HEK293 (cell line): ENCODE data around the gene TSPAN1.

Experiments
- CTCF ChIA-PET: fragments of 350-600 bp; formaldehyde crosslinking; extraction: SDS; loops from one replicate; lab custom pipeline; 2021; ENCODE audit warnings: antibody characterized with exemption; lab: Yijun Ruan, JAX
- POLR2A ChIA-PET: fragments of 300-600 bp; formaldehyde crosslinking; extraction: SDS; loops from one replicate; lab custom pipeline; 2020; ENCODE audit warnings: antibody characterized with exemption, inconsistent platforms; lab: Yijun Ruan, JAX
- H3K27ac ChIP-seq: fragments of 200-500 bp; sonication (Bioruptor generic); 2 replicates; pipeline ENCODE4 v1.5.1; 2014; ENCODE audit warnings: low read depth, low read length, control low read depth, inconsistent platforms; ENCODE audit errors: extremely low read depth
- H3K36me3 ChIP-seq, 2 experiments: fragments of 200-500 bp in 1 of 2; sonication (Bioruptor generic) in 1 of 2; 1 replicate in 1 of 2; 2 replicates in 1 of 2; pipeline ENCODE4 v1.5.1; 2014 to 2017; ENCODE audit warnings: inconsistent platforms in 2 of 2, low read length in 2 of 2; ENCODE audit not compliant: control insufficient read depth in 2 of 2, insufficient read depth in 1 of 2
- H3K4me1 ChIP-seq: fragments of 200-500 bp; sonication (Bioruptor generic); 2 replicates; pipeline ENCODE4 v1.5.1; 2014; ENCODE audit warnings: mild to moderate bottlenecking, low read length, inconsistent platforms; ENCODE audit not compliant: control insufficient read depth, insufficient read depth
- H3K4me3 ChIP-seq: 2 replicates; pipeline ENCODE4 v1.5.1; 2011; ENCODE audit warnings: low read depth, mild to moderate bottlenecking, control low read depth, low read length, moderate library complexity
- H3K9me3 ChIP-seq: fragments of 200-500 bp; sonication (Bioruptor generic); 2 replicates; pipeline ENCODE4 v1.5.1; 2014; ENCODE audit warnings: low read depth, low read length, inconsistent platforms; ENCODE audit not compliant: control insufficient read depth, insufficient read depth
- ATF2 ChIP-seq: fragments of 450-650 bp; formaldehyde crosslinking; IDR thresholded peaks from 2 replicates; pipeline ENCODE4 v1.5.1; 2016; ENCODE audit warnings: missing biosample characterization, missing genetic modification characterization, low read depth
- EGR2 ChIP-seq: fragments of 450-650 bp; formaldehyde crosslinking; IDR thresholded peaks from 2 replicates; pipeline ENCODE4 v1.5.1; 2016; ENCODE audit warnings: low read depth, missing biosample characterization, missing genetic modification characterization
- ELK4 ChIP-seq: IDR thresholded peaks from 2 replicates; pipeline ENCODE4 v1.6.1; 2011; ENCODE audit warnings: mild to moderate bottlenecking, low read depth, low read length, borderline replicate concordance
- FEZF1 ChIP-seq: fragments of 450-650 bp; formaldehyde crosslinking; IDR thresholded peaks from 2 replicates; pipeline ENCODE4 v1.5.1; 2016; ENCODE audit warnings: missing biosample characterization, missing genetic modification characterization
- GLIS2 ChIP-seq: fragments of 450-650 bp; formaldehyde crosslinking; IDR thresholded peaks from 2 replicates; pipeline ENCODE4 v1.5.1; 2016; ENCODE audit warnings: missing biosample characterization, missing genetic modification characterization
- HOXA7 ChIP-seq: sonication (generic); formaldehyde crosslinking; IDR thresholded peaks from 2 replicates; pipeline ENCODE4 v1.8.1; 2022; ENCODE audit warnings: missing genetic modification reagents, borderline replicate concordance
- HOXD13 ChIP-seq: sonication (generic); formaldehyde crosslinking; IDR thresholded peaks from 2 replicates; pipeline ENCODE4 v1.8.0; 2022; ENCODE audit warnings: missing genetic modification reagents, borderline replicate concordance
- OSR2 ChIP-seq: fragments of 450-650 bp; formaldehyde crosslinking; IDR thresholded peaks from 2 replicates; pipeline ENCODE4 v1.5.1; 2016; ENCODE audit warnings: missing biosample characterization, missing genetic modification characterization
- PATZ1 ChIP-seq: fragments of 450-650 bp; formaldehyde crosslinking; IDR thresholded peaks from 2 replicates; pipeline ENCODE4 v1.5.1; 2016; ENCODE audit warnings: missing biosample characterization, missing genetic modification characterization
- PRDM1 ChIP-seq: fragments of 450-650 bp; formaldehyde crosslinking; IDR thresholded peaks from 2 replicates; pipeline ENCODE4; 2016; ENCODE audit warnings: missing biosample characterization, missing genetic modification characterization
- SALL2 ChIP-seq: fragments of 450-650 bp; formaldehyde crosslinking; IDR thresholded peaks from 2 replicates; pipeline ENCODE4 v1.5.0; 2017; ENCODE audit warnings: missing biosample characterization, mild to moderate bottlenecking, missing genetic modification characterization, borderline replicate concordance
- SP3 ChIP-seq: fragments of 450-650 bp; formaldehyde crosslinking; IDR thresholded peaks from 2 replicates; pipeline ENCODE4 v1.5.1; 2016; ENCODE audit warnings: missing biosample characterization, missing genetic modification characterization
- YY1 ChIP-seq: fragments of 450-650 bp; formaldehyde crosslinking; IDR thresholded peaks from 2 replicates; pipeline ENCODE4 v1.5.1; 2018; ENCODE audit warnings: missing biosample characterization, missing genetic modification characterization
- ZBTB17 ChIP-seq: fragments of 450-650 bp; formaldehyde crosslinking; IDR thresholded peaks from 2 replicates; pipeline ENCODE4 v1.5.1; 2016; ENCODE audit warnings: missing biosample characterization, missing genetic modification characterization
- ZBTB21 ChIP-seq: fragments of 450-650 bp; formaldehyde crosslinking; IDR thresholded peaks from 2 replicates; pipeline ENCODE4 v1.5.1; 2017; ENCODE audit warnings: missing biosample characterization, missing genetic modification characterization
- ZNF10 ChIP-seq: fragments of 450-650 bp; formaldehyde crosslinking; IDR thresholded peaks from 2 replicates; pipeline ENCODE4 v1.5.1; 2017; ENCODE audit warnings: missing biosample characterization, missing genetic modification characterization
- ZNF184 ChIP-seq: fragments of 450-650 bp; IDR thresholded peaks from 2 replicates; pipeline ENCODE4 v1.5.1; 2018; ENCODE audit warnings: missing biosample characterization, mild to moderate bottlenecking, missing genetic modification characterization
- ZNF211 ChIP-seq: fragments of 450-650 bp; formaldehyde crosslinking; IDR thresholded peaks from 2 replicates; pipeline ENCODE4 v1.5.1; 2016; ENCODE audit warnings: low read depth, missing biosample characterization, missing genetic modification characterization
- ZNF335 ChIP-seq: fragments of 450-650 bp; formaldehyde crosslinking; conservative IDR thresholded peaks from 2 replicates; pipeline ENCODE4 v1.5.1; 2016; ENCODE audit warnings: missing biosample characterization, missing genetic modification characterization
- ZNF354C ChIP-seq: fragments of 450-650 bp; formaldehyde crosslinking; IDR thresholded peaks from 2 replicates; pipeline ENCODE4 v1.5.1; 2016; ENCODE audit warnings: missing biosample characterization, missing genetic modification characterization, low read depth, borderline replicate concordance
- ZNF37A ChIP-seq: fragments of 450-650 bp; IDR thresholded peaks from 2 replicates; pipeline ENCODE4 v1.5.1; 2018; ENCODE audit warnings: missing biosample characterization, missing genetic modification characterization
- ZNF600 ChIP-seq: fragments of 450-650 bp; formaldehyde crosslinking; IDR thresholded peaks from 2 replicates; pipeline ENCODE4 v1.5.1; 2016; ENCODE audit warnings: missing biosample characterization, missing genetic modification characterization
- ZNF658 ChIP-seq: fragments of 450-650 bp; formaldehyde crosslinking; IDR thresholded peaks from 2 replicates; pipeline ENCODE4; 2016; ENCODE audit warnings: missing biosample characterization, missing genetic modification characterization
- ZNF785 ChIP-seq: fragments of 450-650 bp; formaldehyde crosslinking; IDR thresholded peaks from 2 replicates; pipeline ENCODE4 v1.5.1; 2016; ENCODE audit warnings: missing biosample characterization, missing genetic modification characterization
- ZNF792 ChIP-seq: fragments of 450-650 bp; formaldehyde crosslinking; IDR thresholded peaks from 2 replicates; pipeline ENCODE4 v1.5.1; 2016; ENCODE audit warnings: missing biosample characterization, missing genetic modification characterization
- ZNF837 ChIP-seq: fragments of 450-650 bp; formaldehyde crosslinking; IDR thresholded peaks from 2 replicates; pipeline ENCODE4 v1.5.1; 2016; ENCODE audit warnings: missing biosample characterization, missing genetic modification characterization
- ZSCAN16 ChIP-seq: fragments of 450-650 bp; formaldehyde crosslinking; IDR thresholded peaks from 2 replicates; pipeline ENCODE4 v1.5.1; 2016; ENCODE audit warnings: missing biosample characterization, missing genetic modification characterization
- ZSCAN23 ChIP-seq: fragments of 450-650 bp; formaldehyde crosslinking; IDR thresholded peaks from 2 replicates; pipeline ENCODE4 v1.5.1; 2016; ENCODE audit warnings: missing biosample characterization, missing genetic modification characterization
- ZSCAN5A ChIP-seq: fragments of 450-650 bp; formaldehyde crosslinking; IDR thresholded peaks from 2 replicates; pipeline ENCODE4 v1.5.1; 2016; ENCODE audit warnings: missing biosample characterization, missing genetic modification characterization

The TSPAN1 gene

GRCh38 chr1:46131712-46132528, 43.0 kb upstream of the TSPAN1 start (continued):
- TF ChIP-seq PRDM1 (tag by site-specific recombination): peak; percentile 35
- TF ChIP-seq ATF2: no peak
- TF ChIP-seq HOXA7 (CRISPR knock-in tag): no peak
- TF ChIP-seq ZBTB17 (tag by site-specific recombination): peak; percentile 75
- peak; percentile 55; the same call in 1 of the 2 replicates for TF ChIP-seq ZBTB21
- TF ChIP-seq ZNF37A (tag by site-specific recombination): no peak
- TF ChIP-seq ZNF600 (tag by site-specific recombination): peak; percentile 8
- no peak for TF ChIP-seq ZNF211 (tag by site-specific recombination)
- TF ChIP-seq ZNF335 (tag by site-specific recombination): peak; percentile 59
- 0 out of 2 replicates have a peak, but pooled peaks have one; percentile 16 for TF ChIP-seq ZNF837
- TF ChIP-seq HOXD13: 0 out of 2 replicates have a peak, but pooled peaks have one; percentile 15
- no peak for TF ChIP-seq ZNF354C (tag by site-specific recombination)
- TF ChIP-seq ZNF184 (tag by site-specific recombination): peak; percentile 24; the same call in 1 of the 2 replicates
- no peak for TF ChIP-seq ZNF10 (tag by site-specific recombination)
- TF ChIP-seq GLIS2 (tag by site-specific recombination): no peak
- TF ChIP-seq PATZ1 (tag by site-specific recombination): no peak

- Histone ChIP-seq H3K9me3 (no peaks in the 10 kb centered on the region), H3K4me1 (peaks cover 10% of the 10 kb centered on the region), H3K36me3 (no peaks in the 10 kb centered on the region), H3K27ac (peak within 1 kb of the TSS; percentile 100), H3K4me3 (peak within 1 kb of the TSS; percentile 66)
- ChIA-PET CTCF (interaction anchor here (0.6 to 2.4 kb wide), 6 partner anchors 10 to 96 kb away, joined by 3 to 16 read pairs (median 4); no protein-coding TSS in a partner anchor), POLR2A (interaction anchor here (0.6 to 1.9 kb wide), 27 partner anchors 9 to 611 kb away, joined by 3 to 20 read pairs (median 4); partner anchors contain the start of genes NASP, POMGNT1, PRDX1 and RAD54L)
- TF ChIP-seq FEZF1 (tag by site-specific recombination): peak; percentile 94
- TF ChIP-seq ZNF785 (tag by site-specific recombination): 0 out of 2 replicates have a peak, but pooled peaks have one; percentile 86
- TF ChIP-seq ZSCAN23 (tag by site-specific recombination): peak; percentile 93
- TF ChIP-seq EGR2 (tag by site-specific recombination): peak; percentile 92
- TF ChIP-seq OSR2 (tag by site-specific recombination): peak; percentile 89
- TF ChIP-seq ZSCAN16 (tag by site-specific recombination): no peak
- no peak for TF ChIP-seq ZNF792 (tag by site-specific recombination)
- peak; percentile 95 for TF ChIP-seq SP3 (tag by site-specific recombination)
- peak; percentile 86 for TF ChIP-seq YY1 (tag by site-specific recombination)
- TF ChIP-seq ZSCAN5A (tag by site-specific recombination): peak; percentile 94; the same call in 1 of the 2 replicates
- TF ChIP-seq ZNF658 (tag by site-specific recombination): no peak
- TF ChIP-seq ELK4: no peak
- 0 out of 2 replicates have a peak, but pooled peaks have one; percentile 55 for TF ChIP-seq SALL2 (tag by site-specific recombination)
These were observed 42.2 kb upstream of the TSPAN1 start, which contains the start of gene PIK3R3 for GRCh38 chr1:46132529-46133180. PIK3R3 (minus strand) TSS chr1:46132629; CDS start chr1:46131952, 677 bp downstream.
